Measurements from ENCODE around the gene SLC16A5.
"Not testable (repeated sequence)": the region's sequence is repeated elsewhere in the genome, so short reads cannot be mapped to it uniquely, and the experiment has no call there.

The SLC16A5 gene

GRCh38 chr17:75064460-75064859, 23.3 kb upstream of the SLC16A5 start:
- DNase-seq (ENCODE audit: low spot score), result no peak

GRCh38 chr17:75064867-75065561, 22.7 kb upstream of the SLC16A5 start:
- DNase-seq (ENCODE audit: low spot score), result no peak

- no peak for DNase-seq (ENCODE audit: low spot score)
Observed at GRCh38 chr17:75065562-75066151, 22.1 kb upstream of the SLC16A5 start.

GRCh38 chr17:75067856-75068255, 19.9 kb upstream of the SLC16A5 start:
- no peak for DNase-seq (ENCODE audit: low spot score)

GRCh38 chr17:75068750-75069149, 19.0 kb upstream of the SLC16A5 start:
- DNase-seq (ENCODE audit: low spot score), result no peak

GRCh38 chr17:75069783-75070182, 18.0 kb upstream of the SLC16A5 start:
- peak; percentile 27 for DNase-seq (ENCODE audit: low spot score)

GRCh38 chr17:75071478-75072271, 16.1 kb upstream of the SLC16A5 start:
- DNase-seq (ENCODE audit: low spot score), result not testable (repeated sequence)

- DNase-seq (ENCODE audit: low spot score), result not testable (repeated sequence)
Observed at GRCh38 chr17:75072909-75073308, 14.8 kb upstream of the SLC16A5 start.

GRCh38 chr17:75073618-75074047, 14.1 kb upstream of the SLC16A5 start:
- DNase-seq (ENCODE audit: low spot score), result no peak

GRCh38 chr17:75074532-75074931, 13.2 kb upstream of the SLC16A5 start:
- DNase-seq (ENCODE audit: low spot score), result no peak

GRCh38 chr17:75075597-75076336, 12.0 kb upstream of the SLC16A5 start:
- DNase-seq (ENCODE audit: low spot score), result no peak

- no peak for DNase-seq (ENCODE audit: low spot score)
Observed at GRCh38 chr17:75077072-75077495, 10.7 kb upstream of the SLC16A5 start.

GRCh38 chr17:75077496-75078283, 10.1 kb upstream of the SLC16A5 start:
- DNase-seq (ENCODE audit: low spot score), result no peak

GRCh38 chr17:75078284-75079022, 9.3 kb upstream of the SLC16A5 start:
- DNase-seq (ENCODE audit: low spot score), result no peak

GRCh38 chr17:75079023-75079373, 8.8 kb upstream of the SLC16A5 start:
- DNase-seq (ENCODE audit: low spot score), result no peak

GRCh38 chr17:75081611-75082540, 5.9 kb upstream of the SLC16A5 start:
- no peak for DNase-seq (ENCODE audit: low spot score)

GRCh38 chr17:75082683-75083082, 5.1 kb upstream of the SLC16A5 start:
- DNase-seq (ENCODE audit: low spot score), result no peak

GRCh38 chr17:75084039-75084660, 3.6 kb upstream of the SLC16A5 start:
- no peak for DNase-seq (ENCODE audit: low spot score)

- DNase-seq (ENCODE audit: low spot score), result no peak
Observed at GRCh38 chr17:75086496-75087181, 1.1 kb upstream of the SLC16A5 start.

Data from hematopoietic multipotent progenitor cell treated with erythropoietin and hydrocortisone succinate and interleukin-3 and kit ligand, for 17 days (in vitro differentiated cells).